Upper lobe of left lung (tissue), 4 donors: ENCODE measurements around the gene ATXN7L3.

Experiments
- CTCF ChIP-seq, 6 experiments: fragments of 450-650 bp in 4 of 6; fragments of 200-600 bp in 2 of 6; sonication (generic) in 2 of 6; IDR thresholded peaks; one replicate each; pipeline ENCODE4 v1.5.1; 2016 to 2019; ENCODE audit warnings: antibody characterized with exemption in 6 of 6
- EP300 ChIP-seq, 4 donors: sonication (generic); formaldehyde crosslinking; IDR thresholded peaks; one replicate each; pipeline ENCODE4 v1.5.1; 2017; ENCODE audit warnings: antibody characterized with exemption in 4 of 4, control low read depth in 2 of 4
- POLR2A ChIP-seq, 4 donors: fragments of 450-650 bp; IDR thresholded peaks; one replicate each; pipeline ENCODE4 v1.5.1; 2016 to 2017; ENCODE audit warnings: antibody characterized with exemption in 4 of 4, mild to moderate bottlenecking in 2 of 4
- POLR2AphosphoS5 ChIP-seq, 2 donors: sonication (generic); formaldehyde crosslinking; IDR thresholded peaks; one replicate each; pipeline ENCODE4 v1.5.1; 2017; ENCODE audit warnings: antibody characterized with exemption in 2 of 2

GRCh38 chr17:44220213-44221083 is 20.8 kb upstream of the ATXN7L3 start:
- TF ChIP-seq POLR2A (IDR thresholded peaks at IDR 0.05) (no peak), CTCF (IDR thresholded peaks at IDR 0.05) (no peak), EP300 (IDR thresholded peaks at IDR 0.05) (no peak), POLR2AphosphoS5 (IDR thresholded peaks at IDR 0.05) (no peak)
